Head of caudate nucleus (tissue), 42 donors: ENCODE measurements around the gene UBE2D4.
"Not testable (repeated sequence)": the region's sequence is repeated elsewhere in the genome, so short reads cannot be mapped to it uniquely, and the experiment has no call there.

Source experiments
- DNase-seq, 42 donors: peaks; one replicate each; pipeline versions ENCODE4 v3.0.0 to v3.0.0-alpha.2; 2020 to 2021; ENCODE audit warnings: mixed read lengths in 7 of 42
- intact Hi-C: fragments of 100-400 bp; cut with DNase I; formaldehyde crosslinking; loops from one replicate; pipeline ENCODE4 v1.15.0; 2022

Gene UBE2D4

GRCh38 chr7:43925984-43926797 is at the start of gene UBE2D4:
UBE2D4 (plus strand) TSS chr7:43926436; CDS start chr7:43926533, 97 bp downstream.
- intact Hi-C loops = no loop called here
- DNase-seq = peak; percentile 81 to 97 (median 91)

DNA sequence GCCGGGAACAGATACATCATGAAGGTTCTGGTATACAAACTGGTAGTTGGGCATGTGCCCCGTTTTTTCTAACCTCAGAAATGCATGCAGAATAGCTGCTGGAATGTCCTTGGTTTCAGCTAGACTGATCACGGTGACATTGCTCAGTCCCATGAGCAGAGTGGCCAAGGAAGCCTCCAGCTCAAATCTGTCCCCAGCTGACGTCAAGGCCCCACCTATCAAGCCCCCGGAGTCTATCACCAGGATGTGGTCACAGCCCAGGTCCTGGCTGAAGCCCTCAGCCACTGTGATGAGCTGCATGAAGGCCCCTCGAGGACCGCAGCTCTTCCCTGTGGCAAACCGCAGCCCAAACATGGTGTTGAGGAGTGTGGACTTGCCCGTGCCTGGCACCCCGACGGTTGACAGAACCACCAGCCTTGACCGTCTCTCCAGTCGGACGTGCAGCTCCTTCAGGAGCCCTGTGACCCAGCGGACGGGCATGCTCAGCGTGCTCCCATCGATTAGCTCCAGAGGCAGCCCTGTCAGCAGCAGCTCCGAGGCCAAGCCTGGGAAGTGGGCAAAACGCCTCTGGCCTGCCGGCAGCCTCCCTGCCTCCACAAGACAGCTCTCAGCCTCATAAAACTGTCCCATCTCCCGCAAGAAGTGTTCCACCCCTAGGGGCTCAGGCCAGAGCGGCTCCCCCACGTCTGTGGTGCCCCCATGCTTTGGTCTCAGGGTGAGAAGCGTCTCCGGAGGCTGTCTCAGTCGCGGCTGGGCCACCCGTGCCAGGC is 49.1 kb upstream of the UBE2D4 start:
- no peak for DNase-seq
- intact Hi-C loops = no loop called here

- intact Hi-C loops = no loop called here
- no peak for DNase-seq
Measured at GRCh38 chr7:43877968-43878864, 48.0 kb upstream of the UBE2D4 start.

- DNase-seq = no peak
- intact Hi-C loops = no loop called here
Measured at GRCh38 chr7:43878867-43879266, 47.4 kb upstream of the UBE2D4 start.

- DNase-seq = no peak
- intact Hi-C loops = no loop called here
Measured at GRCh38 chr7:43879477-43879876, 46.8 kb upstream of the UBE2D4 start.

DNA sequence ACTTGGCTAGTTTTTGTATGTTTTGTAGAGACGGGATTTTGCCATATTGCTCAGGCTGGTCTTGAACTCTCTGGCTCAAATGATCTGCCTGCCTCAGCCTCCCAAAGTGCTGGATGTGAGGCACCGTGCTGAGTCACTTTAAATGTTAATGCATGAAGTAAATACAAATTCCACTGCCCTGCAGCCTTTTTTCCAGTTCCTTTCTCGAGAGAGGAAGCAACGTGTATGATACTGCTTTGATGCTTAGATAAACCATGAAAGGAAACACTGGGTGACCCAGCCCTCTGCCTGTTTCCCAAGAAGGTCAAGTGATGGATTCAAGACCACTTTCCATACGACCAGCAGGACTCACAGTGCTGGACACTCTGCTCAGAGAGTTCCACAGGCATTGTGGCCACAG is 45.6 kb upstream of the UBE2D4 start:
- intact Hi-C loops = no loop called here
- no peak for DNase-seq

GRCh38 chr7:43884209-43884608 is 42.0 kb upstream of the UBE2D4 start:
- intact Hi-C loops = no loop called here

DNA sequence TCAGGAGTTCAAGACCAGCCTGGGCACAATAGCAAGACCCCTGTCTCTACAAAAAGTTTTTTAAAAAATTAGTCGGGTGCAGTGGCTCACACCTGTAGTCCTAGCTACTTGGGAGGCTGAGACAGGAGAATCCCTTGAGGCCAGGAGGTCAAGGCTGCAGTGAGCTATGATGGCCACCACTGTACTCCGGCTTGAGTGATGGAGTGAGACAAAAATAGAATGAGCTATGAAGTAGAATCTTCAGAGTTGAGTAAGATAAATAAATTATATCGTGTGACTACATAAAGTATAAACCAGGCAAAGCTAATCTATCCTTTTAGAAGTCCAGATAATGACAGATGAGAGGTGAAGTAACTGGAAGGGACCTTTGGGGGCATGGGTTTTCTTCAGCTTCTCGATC is 41.6 kb upstream of the UBE2D4 start:
- no peak for DNase-seq
- intact Hi-C loops = no loop called here

More at GRCh38 chr7:43884209-43884608, 42.0 kb upstream of the UBE2D4 start:
- no peak for DNase-seq

DNA sequence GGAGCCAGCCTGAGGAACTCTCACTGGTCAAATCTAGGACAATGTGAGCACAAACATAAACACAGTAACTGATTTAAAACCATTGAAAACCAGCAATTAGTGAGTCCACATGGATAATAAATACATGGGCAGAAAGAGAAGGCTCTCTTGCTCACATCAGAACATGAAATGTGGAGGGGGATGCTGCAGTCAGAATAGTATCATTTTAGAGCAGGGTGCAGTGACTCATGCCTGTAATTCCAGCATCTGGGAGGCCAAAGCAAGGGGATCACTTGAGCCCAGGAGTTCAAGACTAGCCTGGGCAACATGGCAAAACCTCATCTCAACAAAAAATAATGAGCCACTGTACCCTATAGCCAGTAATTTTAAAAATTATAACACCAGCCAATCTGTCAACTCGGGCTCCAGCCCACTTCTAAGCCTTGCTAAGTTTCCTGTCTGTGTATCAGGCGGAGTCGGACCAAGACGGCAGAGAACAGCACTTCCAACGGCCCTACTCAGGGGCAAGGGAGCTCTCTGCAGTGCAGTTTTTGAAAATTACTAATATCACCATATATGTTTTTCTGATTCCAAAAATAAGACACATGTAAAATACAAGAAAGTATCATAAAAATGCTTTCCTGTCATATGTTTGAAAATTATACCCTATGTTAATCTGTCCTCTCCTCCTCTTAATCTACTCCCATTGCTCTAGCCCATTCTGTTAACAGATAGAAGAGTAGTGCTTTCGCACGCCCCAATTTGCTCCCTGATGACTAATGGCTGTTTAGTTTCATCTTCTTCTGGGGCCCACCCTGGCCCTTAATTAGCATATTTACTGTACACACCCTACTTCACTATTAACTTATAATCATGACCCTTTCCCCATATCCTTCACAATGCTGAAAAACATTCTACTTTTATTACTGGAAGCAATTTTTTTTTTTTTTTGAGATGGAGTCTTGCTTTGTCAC is 37.0 kb upstream of the UBE2D4 start:
- intact Hi-C loops = no loop called here
- peak in 3 of 42 donors; percentile 36 to 54 (median 40) for DNase-seq

DNA sequence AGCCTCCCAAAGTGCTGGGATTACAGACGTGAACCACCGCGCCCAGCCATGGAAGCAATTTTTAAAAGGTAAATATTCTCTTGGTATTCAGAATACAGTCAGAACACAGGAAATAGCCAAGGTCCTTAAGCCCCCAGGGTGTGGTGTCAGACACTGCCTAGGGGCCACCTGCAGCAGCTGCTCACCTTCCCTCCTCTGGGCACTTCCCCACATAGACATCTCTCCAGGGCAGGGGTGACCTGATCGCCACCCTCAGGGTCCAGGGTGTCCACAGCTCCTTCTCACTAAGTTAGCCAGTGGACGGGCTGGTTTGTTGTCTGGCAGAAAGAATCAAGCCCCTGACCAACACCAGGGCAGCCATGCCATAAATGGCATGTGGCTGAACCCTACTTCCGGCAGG is 35.8 kb upstream of the UBE2D4 start:
- intact Hi-C loops = no loop called here
- no peak for DNase-seq

DNA sequence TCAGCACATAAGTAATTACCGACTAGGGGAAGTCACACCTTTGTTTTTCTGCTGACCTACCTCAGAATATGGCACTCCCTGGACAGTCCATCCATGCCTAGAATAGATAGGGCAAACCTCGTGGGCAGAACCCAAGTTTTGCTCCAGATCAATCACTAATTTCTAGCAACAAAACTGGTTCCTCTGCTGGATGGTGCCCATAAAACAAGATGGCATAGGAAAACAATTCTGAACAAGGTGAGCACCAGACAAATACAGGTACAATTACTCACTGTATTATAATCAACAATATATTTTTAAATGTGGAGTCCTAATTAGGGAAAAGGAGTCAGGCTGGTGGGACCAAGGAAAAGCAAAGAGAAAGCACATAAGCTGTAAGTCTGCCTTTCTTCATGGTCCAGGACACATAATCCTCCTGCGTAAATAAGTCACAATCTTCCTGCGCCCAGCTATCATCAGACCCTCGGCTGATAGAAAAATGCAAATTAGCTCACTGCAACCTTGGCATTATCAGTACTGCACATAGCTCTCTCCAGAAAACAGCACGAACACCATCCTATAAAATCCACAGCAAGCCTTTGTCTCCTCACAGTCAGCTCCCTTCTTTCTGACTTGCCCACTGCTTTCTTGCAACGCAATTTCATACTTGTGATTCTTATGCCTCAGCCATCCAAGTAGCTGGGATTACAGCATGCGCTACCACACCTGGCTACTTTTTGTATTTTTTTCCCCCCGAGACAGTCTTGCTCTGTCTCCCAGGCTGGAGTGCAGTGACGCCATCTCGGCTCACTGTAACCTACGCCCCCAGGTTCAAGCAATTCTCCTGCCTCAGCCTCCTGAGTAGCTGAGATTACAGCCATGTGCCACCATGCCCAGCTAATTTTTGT is 34.9 kb upstream of the UBE2D4 start:
- no peak for DNase-seq
- intact Hi-C loops = no loop called here

- no peak for DNase-seq
- intact Hi-C loops = no loop called here
Measured at GRCh38 chr7:43895847-43896415, 30.3 kb upstream of the UBE2D4 start.

DNA sequence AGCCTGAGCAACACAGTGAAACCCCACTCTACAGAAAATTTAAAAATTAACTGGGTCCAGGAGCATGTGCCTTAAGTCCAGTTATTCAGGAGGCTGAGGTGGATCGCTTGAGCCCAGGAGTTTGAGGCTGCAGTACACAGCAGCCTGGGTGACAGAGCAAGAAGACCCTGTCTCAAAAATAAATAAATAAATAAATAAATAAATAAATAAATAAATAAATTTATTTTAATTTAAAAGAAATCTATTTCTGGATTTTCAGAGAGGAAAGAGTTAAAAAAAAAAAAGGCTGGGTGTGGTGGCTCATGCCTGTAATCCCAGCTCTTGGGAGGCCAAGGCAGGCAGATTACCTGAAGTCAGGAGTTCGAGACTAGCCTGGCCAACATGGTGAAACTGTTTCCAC is 27.7 kb upstream of the UBE2D4 start:
- DNase-seq, intact Hi-C loops: not testable (repeated sequence)

DNA sequence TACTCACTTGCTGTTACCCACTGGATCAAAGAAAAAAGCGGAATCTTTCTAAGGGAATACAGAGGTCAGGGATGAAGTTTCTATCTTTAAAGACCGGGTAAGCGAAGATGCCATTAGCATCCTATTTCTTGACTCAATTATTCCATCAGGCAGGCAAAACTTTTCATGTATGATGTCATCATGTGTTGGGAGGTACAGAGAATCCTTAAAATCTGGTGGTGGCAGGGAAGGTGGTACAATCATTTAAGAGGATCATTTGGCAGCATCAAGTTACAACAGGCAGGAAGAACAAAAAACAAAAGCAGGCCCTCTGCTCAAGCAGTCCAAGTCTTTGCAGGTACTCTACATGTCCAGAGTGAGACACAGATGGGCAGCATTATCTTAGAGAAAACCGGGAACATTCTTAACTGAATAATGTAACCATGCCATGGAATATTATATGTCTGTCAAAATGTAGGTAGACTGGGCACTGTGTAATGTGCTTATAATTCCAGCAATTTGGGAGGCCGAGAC is 23.6 kb upstream of the UBE2D4 start:
- DNase-seq = no peak
- intact Hi-C loops = no loop called here

GRCh38 chr7:43904533-43905208 is 21.6 kb upstream of the UBE2D4 start:
- DNase-seq = no peak
- intact Hi-C loops = no loop called here
